PC-3 (cell line): ENCODE measurements around the gene WIPF1. TPM values are rescaled to one million over a fixed set of nuclear protein-coding genes. Genes with fewer than 3 reads are reported as not detected.

Experiments used
- ATAC-seq: fragments of 200-7000 bp; cut with Tn5 transposase; 2 replicates; pipeline ENCODE4 v1.9.1; 2020; ENCODE audit warnings: mild to moderate bottlenecking, moderate library complexity
- BruUV-seq: library from RNA; stranded (reverse); fragments of 400-500 nt; replicated peaks from 2 replicates; lab custom pipeline; 2021; lab: Mats Ljungman, UMichigan
- CTCF ChIA-PET: fragments of 300-600 bp; sonication (Branson Sonifier 250); formaldehyde crosslinking; loops from one replicate; lab custom pipeline; 2022; ENCODE audit warnings: antibody characterized with exemption; lab: Charles Lee
- POLR2A ChIA-PET: fragments of 300-600 bp; sonication (Branson Sonifier 250); formaldehyde crosslinking; loops from one replicate; lab custom pipeline; 2022; ENCODE audit warnings: antibody characterized with exemption; ENCODE audit not compliant: unreplicated experiment; lab: Charles Lee
- DNase-seq: peaks from one replicate; pipeline ENCODE4 v3.0.0-alpha.2; 2015
- H2AFZ ChIP-seq: fragments of 300-600 bp; sonication (generic); 2 replicates; pipeline ENCODE4 v1.6.0; 2016; ENCODE audit warnings: antibody characterized with exemption, low read length
- H3F3A ChIP-seq: fragments of 300-600 bp; sonication (generic); one replicate; pipeline ENCODE4 v1.6.0; 2017; ENCODE audit warnings: antibody characterized with exemption, low read length, control low read depth, mild to moderate bottlenecking; ENCODE audit not compliant: unreplicated experiment
- H3K27ac ChIP-seq: fragments of 300-600 bp; sonication (generic); 2 replicates; pipeline ENCODE4 v1.5.1; 2016; ENCODE audit warnings: mild to moderate bottlenecking, low read length
- H3K27me3 ChIP-seq: fragments of 300-600 bp; sonication (generic); 2 replicates; pipeline ENCODE4 v1.6.1; 2016; ENCODE audit warnings: low read length, mixed read lengths
- H3K36me3 ChIP-seq: fragments of 300-600 bp; sonication (generic); 2 replicates; pipeline ENCODE4 v1.6.1; 2016; ENCODE audit warnings: low read depth, mixed run types, low read length, mixed read lengths
- H3K4me1 ChIP-seq: fragments of 300-600 bp; sonication (generic); 2 replicates; pipeline ENCODE4 v1.5.1; 2016; ENCODE audit warnings: low read length; ENCODE audit not compliant: insufficient read depth
- H3K4me2 ChIP-seq: fragments of 300-600 bp; sonication (generic); 2 replicates; pipeline ENCODE4 v1.6.0; 2016; ENCODE audit warnings: low read length
- H3K4me3 ChIP-seq: fragments of 300-600 bp; sonication (generic); 2 replicates; pipeline ENCODE4 v1.5.1; 2016; ENCODE audit warnings: mild to moderate bottlenecking, low read length, mixed read lengths
- H3K79me2 ChIP-seq: fragments of 300-600 bp; sonication (generic); 2 replicates; pipeline ENCODE4 v1.6.1; 2017; ENCODE audit warnings: low read length, mixed read lengths
- H3K9ac ChIP-seq: fragments of 300-600 bp; sonication (generic); 2 replicates; pipeline ENCODE4 v1.6.0; 2016; ENCODE audit warnings: mild to moderate bottlenecking, low read length
- H3K9me2 ChIP-seq: fragments of 300-600 bp; sonication (generic); replicated peaks from 2 replicates; pipeline ENCODE4 v1.6.1; 2016; ENCODE audit warnings: mixed run types, low read length, mixed read lengths
- H3K9me3 ChIP-seq: fragments of 300-600 bp; sonication (generic); 2 replicates; pipeline ENCODE4 v1.6.1; 2016; ENCODE audit warnings: low read length, mixed read lengths
- H4K20me1 ChIP-seq: fragments of 300-600 bp; sonication (generic); 2 replicates; pipeline ENCODE4 v1.6.1; 2016; ENCODE audit warnings: low read length, mixed read lengths
- CTCF ChIP-seq: fragments of 300-600 bp; sonication (generic); conservative IDR thresholded peaks from 2 replicates; pipeline ENCODE4 v1.5.1; 2017; ENCODE audit warnings: antibody characterized with exemption, low read depth, mild to moderate bottlenecking, low read length
- EZH2 ChIP-seq: fragments of 300-600 bp; sonication (generic); IDR thresholded peaks from one replicate; pipeline ENCODE4 v1.6.1; 2017; ENCODE audit warnings: antibody characterized with exemption, mild to moderate bottlenecking, low read length; ENCODE audit not compliant: unreplicated experiment
- EZH2phosphoT487 ChIP-seq: fragments of 300-600 bp; sonication (generic); IDR thresholded peaks from 2 replicates; pipeline ENCODE4 v1.6.1; 2018; ENCODE audit warnings: mild to moderate bottlenecking, antibody characterized with exemption, low read length, borderline replicate concordance
- intact Hi-C: fragments of 100-400 bp; cut with micrococcal nuclease; formaldehyde crosslinking; loops from 2 replicates; pipeline ENCODE4 v1.9.0; 2023
- total RNA-seq: library from RNA; depleted of rRNA; stranded (reverse); fragments of >200 nt; gene quantifications from 2 replicates; pipeline ENCODE4 v1.2.3, GENCODE V29; 2014

The WIPF1 gene
- total RNA-seq, 1 experiment from 2014 or later = 0.29 TPM

GRCh38 chr2:174585657-174586252 is 11.8 kb downstream of the WIPF1 start:
- Histone ChIP-seq H3K4me2 (no peak overlapping the region), H3K27ac (no peak overlapping the region)

GRCh38 chr2:174585146-174585545 is 12.5 kb downstream of the WIPF1 start:
- Histone ChIP-seq H3K27me3 (no peaks in the 10 kb centered on the region), H3K4me3 (no peak overlapping the region), H3K9me2 (no peaks in the 10 kb centered on the region), H3K9ac (no peak overlapping the region), H3K36me3 (no peaks in the 10 kb centered on the region), H3K79me2 (no peaks in the 10 kb centered on the region), H3K9me3 (no peaks in the 10 kb centered on the region), H2AFZ (no peak overlapping the region), H3K4me1 (no peaks in the 10 kb centered on the region), H3K27ac (no peak overlapping the region), H3F3A (no peaks in the 10 kb centered on the region), H3K4me2 (no peak overlapping the region), H4K20me1 (no peaks in the 10 kb centered on the region)
- ATAC-seq = no peak
- DNase-seq = no peak
- no TSS peak for BruUV-seq
- TF ChIP-seq CTCF (no peak), EZH2 (no peak), EZH2phosphoT487 (no peak)
- CTCF ChIA-PET = no interaction called here
- intact Hi-C loops = no loop called here
- POLR2A ChIA-PET = no interaction called here

More at GRCh38 chr2:174585657-174586252, 11.8 kb downstream of the WIPF1 start:
- Histone ChIP-seq H4K20me1 (no peaks in the 10 kb centered on the region), H3K79me2 (no peaks in the 10 kb centered on the region), H3K4me3 (no peak overlapping the region), H3K27me3 (no peaks in the 10 kb centered on the region), H2AFZ (no peak overlapping the region), H3K36me3 (no peaks in the 10 kb centered on the region), H3K9me3 (no peaks in the 10 kb centered on the region), H3K4me1 (peaks cover under 1% of the 10 kb centered on the region; the same call in 1 of the 2 replicates), H3K9me2 (no peaks in the 10 kb centered on the region), H3K9ac (no peak overlapping the region), H3F3A (no peaks in the 10 kb centered on the region)
- TF ChIP-seq EZH2 = no peak
- no peak for TF ChIP-seq CTCF
- no peak for TF ChIP-seq EZH2phosphoT487
- no TSS peak for BruUV-seq
- intact Hi-C loops = no loop called here
- ATAC-seq (no peak), DNase-seq (no peak)
- ChIA-PET POLR2A (no interaction called here), CTCF (no interaction called here)

- Histone ChIP-seq H3K79me2 (no peaks in the 10 kb centered on the region), H3K9me3 (no peaks in the 10 kb centered on the region), H3K4me2 (no peak overlapping the region), H3K27ac (no peak overlapping the region), H3K4me1 (no peaks in the 10 kb centered on the region), H3F3A (no peaks in the 10 kb centered on the region), H3K27me3 (no peaks in the 10 kb centered on the region), H2AFZ (no peak overlapping the region), H3K9ac (no peak overlapping the region), H4K20me1 (no peaks in the 10 kb centered on the region), H3K36me3 (no peaks in the 10 kb centered on the region), H3K4me3 (no peak overlapping the region), H3K9me2 (no peaks in the 10 kb centered on the region)
- ATAC-seq (no peak), DNase-seq (no peak)
- ChIA-PET POLR2A (no interaction called here), CTCF (no interaction called here)
- no TSS peak for BruUV-seq
- intact Hi-C loops = no loop called here
- no peak for TF ChIP-seq EZH2
- no peak for TF ChIP-seq CTCF
Observed at GRCh38 chr2:174581491-174581890, 16.1 kb downstream of the WIPF1 start.
